Memory B cell (primary cell): ENCODE data around the gene MBD6.
"Not testable (repeated sequence)": the region's sequence is repeated elsewhere in the genome, so short reads cannot be mapped to it uniquely, and the experiment has no call there.

ENCODE experiments used
- ATAC-seq: fragments of 150-1000 bp; cut with Tn5 transposase; 2 replicates; pipeline ENCODE4 v1.10.0; 2021; ENCODE audit warnings: low read depth, mild to moderate bottlenecking, moderate library complexity
- DNase-seq, 2 donors: peaks; one replicate each; pipeline ENCODE4 v3.0.0; 2022; ENCODE audit warnings: low spot score in 2 of 2
- H3K27ac Mint-ChIP-seq: one replicate; pipeline ENCODE4 v1.8.0; 2022; ENCODE audit warnings: mild to moderate bottlenecking, moderate library complexity, mixed read lengths
- H3K27me3 Mint-ChIP-seq: one replicate; pipeline ENCODE4 v1.8.0; 2022; ENCODE audit warnings: mixed read lengths
- H3K36me3 Mint-ChIP-seq: one replicate; pipeline ENCODE4 v1.8.0; 2022; ENCODE audit warnings: mild to moderate bottlenecking, mixed read lengths
- H3K4me1 Mint-ChIP-seq: one replicate; pipeline ENCODE4 v1.8.0; 2022; ENCODE audit warnings: mixed read lengths
- H3K4me3 Mint-ChIP-seq: one replicate; pipeline ENCODE4 v1.8.0; 2022; ENCODE audit warnings: mild to moderate bottlenecking, moderate library complexity, mixed read lengths
- H3K9me3 Mint-ChIP-seq: one replicate; pipeline ENCODE4 v1.8.0; 2022; ENCODE audit warnings: mixed read lengths

The MBD6 gene

DNA sequence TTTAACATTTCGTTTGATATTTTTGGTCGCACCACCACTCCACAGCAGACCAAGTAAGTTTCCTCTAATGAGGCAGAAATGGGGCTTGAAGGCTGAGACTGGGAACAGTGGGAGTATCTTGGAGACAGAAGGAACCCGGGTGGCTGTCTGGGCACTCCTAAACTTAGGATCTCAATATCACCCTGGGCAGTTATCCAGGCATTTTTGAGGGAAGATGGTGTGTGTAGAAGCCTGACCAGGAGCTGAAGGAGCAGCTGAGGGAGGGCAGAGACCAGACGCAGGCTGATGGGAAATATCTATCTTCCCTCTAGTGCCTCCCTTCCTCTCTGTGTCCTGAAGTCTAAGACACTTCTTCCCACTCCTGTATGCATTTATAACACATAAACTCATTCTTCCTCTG, 24.1 kb upstream of the MBD6 start:
- Mint-ChIP-seq H3K27me3 (no peaks in the 10 kb centered on the region), H3K4me1 (peaks cover 15% of the 10 kb centered on the region), H3K36me3 (peaks cover 33% of the 10 kb centered on the region), H3K27ac (no peak overlapping the region), H3K9me3 (no peaks in the 10 kb centered on the region), H3K4me3 (no peak overlapping the region)
- ATAC-seq = no peak
- no peak for DNase-seq

DNA sequence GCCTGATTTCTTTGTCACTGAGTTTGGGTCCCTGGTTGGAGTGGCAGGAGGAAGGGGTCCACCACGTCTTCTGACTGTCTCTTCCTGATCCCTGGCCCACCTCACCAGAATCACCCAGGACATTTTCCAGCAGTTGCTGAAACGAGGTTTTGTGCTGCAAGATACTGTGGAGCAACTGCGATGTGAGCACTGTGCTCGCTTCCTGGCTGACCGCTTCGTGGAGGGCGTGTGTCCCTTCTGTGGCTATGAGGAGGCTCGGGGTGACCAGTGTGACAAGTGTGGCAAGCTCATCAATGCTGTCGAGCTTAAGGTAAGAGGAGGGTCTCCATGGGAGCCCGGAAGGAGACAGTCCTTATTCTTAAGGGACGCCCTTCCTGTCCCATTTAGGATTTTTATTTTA, 22.4 kb upstream of the MBD6 start:
- Mint-ChIP-seq H3K27me3 (no peaks in the 10 kb centered on the region), H3K36me3 (peaks cover 35% of the 10 kb centered on the region), H3K4me3 (no peak overlapping the region), H3K4me1 (peaks cover 15% of the 10 kb centered on the region), H3K27ac (peak overlapping the region; percentile 61), H3K9me3 (no peaks in the 10 kb centered on the region)
- no peak for DNase-seq
- no peak for ATAC-seq

DNA sequence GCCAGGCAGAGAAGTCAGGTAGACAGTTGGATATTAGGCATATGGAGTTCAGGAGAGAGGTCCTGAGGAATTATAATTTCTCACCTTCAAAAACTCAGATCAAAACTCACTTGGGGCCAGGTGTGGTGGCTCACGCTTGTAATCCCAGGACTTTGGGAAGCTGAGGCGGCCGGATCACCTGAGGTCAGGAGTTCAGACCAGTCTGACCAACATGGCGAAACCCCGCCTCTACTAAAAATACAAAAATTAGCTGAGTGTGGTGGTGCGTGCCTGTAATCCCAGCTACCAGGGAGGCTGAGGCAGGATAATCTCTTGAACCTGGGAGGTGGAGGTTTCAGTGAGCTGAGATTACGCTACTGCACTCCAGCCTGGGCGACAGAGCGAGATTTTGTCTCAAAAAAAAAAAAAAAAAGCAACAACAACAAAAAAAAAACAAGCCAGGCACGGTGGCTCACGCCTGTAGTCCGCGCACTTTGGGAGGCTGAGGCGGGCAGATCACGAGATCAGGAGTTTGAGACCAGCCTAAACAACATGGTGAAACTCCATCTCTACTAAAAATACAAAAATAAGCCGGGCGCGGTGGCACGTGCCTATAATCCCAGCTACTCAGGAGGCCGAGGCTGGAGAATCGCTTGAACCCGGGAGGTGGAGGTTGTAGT, 20.2 kb upstream of the MBD6 start:
- not testable (repeated sequence) for H3K4me1 Mint-ChIP-seq, H3K27me3 Mint-ChIP-seq, H3K4me3 Mint-ChIP-seq, DNase-seq, H3K9me3 Mint-ChIP-seq, ATAC-seq
- H3K36me3 Mint-ChIP-seq = peaks cover 31% of the 10 kb centered on the region
- peak overlapping the region; percentile 58 for H3K27ac Mint-ChIP-seq

DNA sequence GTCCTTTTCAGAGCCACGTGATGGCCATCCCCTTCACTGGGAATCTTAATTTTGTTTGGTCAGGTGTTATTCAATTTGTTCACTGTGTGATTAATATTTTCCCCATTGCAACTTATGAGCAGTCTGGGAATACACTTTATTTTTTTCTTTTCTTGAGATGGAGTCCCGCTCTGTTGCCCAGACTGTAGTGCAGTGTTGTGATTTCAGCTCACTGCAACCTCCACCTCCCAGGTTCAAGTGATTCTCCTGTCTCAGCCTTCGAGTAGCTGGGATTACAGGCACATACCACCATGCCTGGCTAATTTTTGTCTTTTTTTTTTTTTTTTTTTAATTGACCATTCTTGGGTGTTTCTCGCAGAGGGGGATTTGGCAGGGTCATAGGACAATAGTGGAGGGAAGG, 16.1 kb upstream of the MBD6 start:
- not testable (repeated sequence) for H3K27me3 Mint-ChIP-seq, H3K4me1 Mint-ChIP-seq, H3K27ac Mint-ChIP-seq, DNase-seq, ATAC-seq, H3K9me3 Mint-ChIP-seq, H3K4me3 Mint-ChIP-seq
- peaks cover 16% of the 10 kb centered on the region for H3K36me3 Mint-ChIP-seq

DNA sequence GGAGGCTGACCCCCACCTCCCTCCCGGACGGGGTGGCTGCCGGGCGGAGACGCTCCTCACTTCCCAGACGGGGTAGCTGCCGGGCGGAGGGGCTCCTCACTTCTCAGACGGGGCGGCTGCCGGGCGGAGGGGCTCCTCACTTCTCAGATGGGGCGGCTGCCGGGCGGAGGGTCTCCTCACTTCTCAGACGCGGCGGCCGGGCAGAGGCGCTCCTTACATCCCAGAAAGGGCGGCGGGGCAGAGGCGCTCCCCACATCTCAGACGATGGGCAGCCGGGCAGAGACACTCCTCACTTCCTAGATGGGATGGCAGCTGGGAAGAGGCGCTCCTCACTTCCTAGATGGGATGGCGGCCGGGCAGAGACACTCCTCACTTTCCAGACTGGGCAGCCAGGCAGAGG, 14.8 kb upstream of the MBD6 start:
- H3K9me3 Mint-ChIP-seq, H3K27me3 Mint-ChIP-seq, H3K27ac Mint-ChIP-seq, ATAC-seq, DNase-seq, H3K4me3 Mint-ChIP-seq, H3K4me1 Mint-ChIP-seq: not testable (repeated sequence)
- peaks cover 20% of the 10 kb centered on the region for H3K36me3 Mint-ChIP-seq

DNA sequence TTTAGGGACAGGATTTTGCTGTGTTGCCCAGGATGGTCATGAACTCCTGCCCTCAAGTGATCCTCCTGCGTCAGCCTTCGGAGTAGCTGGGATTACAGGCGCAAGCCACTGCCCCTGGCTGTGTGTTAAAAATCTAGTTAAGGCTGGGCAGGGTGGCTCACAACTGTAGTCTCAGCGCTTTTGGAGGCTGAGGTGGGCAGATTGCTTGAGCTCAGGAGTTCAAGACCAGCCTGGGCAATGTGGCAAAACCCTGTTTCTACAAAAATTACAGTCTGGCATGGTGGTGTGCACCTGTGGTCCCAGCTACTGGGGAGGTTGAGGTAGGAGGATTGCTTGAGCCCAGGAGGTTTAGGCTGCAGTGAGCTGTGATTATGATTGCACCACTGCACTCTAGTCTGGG, 11.5 kb upstream of the MBD6 start:
- Mint-ChIP-seq H3K9me3 (no peaks in the 10 kb centered on the region), H3K36me3 (peaks cover 30% of the 10 kb centered on the region), H3K4me3 (no peak overlapping the region), H3K27ac (no peak overlapping the region), H3K27me3 (no peaks in the 10 kb centered on the region), H3K4me1 (peaks cover 2% of the 10 kb centered on the region)
- no peak for ATAC-seq
- no peak for DNase-seq

DNA sequence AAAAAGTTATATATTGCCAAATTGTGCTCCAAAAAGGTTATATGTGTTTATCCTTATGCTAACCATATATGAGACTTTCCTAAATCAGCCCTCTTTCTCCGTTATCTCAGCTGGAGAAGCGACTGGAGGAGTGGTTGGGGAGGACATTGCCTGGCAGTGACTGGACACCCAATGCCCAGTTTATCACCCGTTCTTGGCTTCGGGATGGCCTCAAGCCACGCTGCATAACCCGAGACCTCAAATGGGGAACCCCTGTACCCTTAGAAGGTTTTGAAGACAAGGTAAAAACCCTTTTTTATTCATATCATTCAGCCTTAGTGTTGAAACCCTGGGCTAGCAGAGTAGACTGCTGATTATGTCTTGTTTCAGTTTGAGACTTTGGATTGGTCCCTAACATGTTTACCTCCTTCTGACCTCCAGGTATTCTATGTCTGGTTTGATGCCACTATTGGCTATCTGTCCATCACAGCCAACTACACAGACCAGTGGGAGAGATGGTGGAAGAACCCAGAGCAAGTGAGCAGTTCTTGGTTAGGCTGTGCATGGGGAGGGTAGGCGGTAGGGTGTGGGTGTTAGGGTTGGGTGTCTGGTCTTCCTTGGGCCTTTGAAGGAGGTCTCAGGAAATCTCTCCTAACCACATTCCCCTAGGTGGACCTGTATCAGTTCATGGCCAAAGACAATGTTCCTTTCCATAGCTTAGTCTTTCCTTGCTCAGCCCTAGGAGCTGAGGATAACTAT, 10.9 kb upstream of the MBD6 start:
- H3K9me3 Mint-ChIP-seq = no peaks in the 10 kb centered on the region
- H3K4me3 Mint-ChIP-seq = no peak overlapping the region
- no peaks in the 10 kb centered on the region for H3K27me3 Mint-ChIP-seq
- peak overlapping the region; percentile 24 for H3K27ac Mint-ChIP-seq
- peaks cover 31% of the 10 kb centered on the region for H3K36me3 Mint-ChIP-seq
- DNase-seq (no peak), ATAC-seq (no peak)
- peaks cover 2% of the 10 kb centered on the region for H3K4me1 Mint-ChIP-seq

DNA sequence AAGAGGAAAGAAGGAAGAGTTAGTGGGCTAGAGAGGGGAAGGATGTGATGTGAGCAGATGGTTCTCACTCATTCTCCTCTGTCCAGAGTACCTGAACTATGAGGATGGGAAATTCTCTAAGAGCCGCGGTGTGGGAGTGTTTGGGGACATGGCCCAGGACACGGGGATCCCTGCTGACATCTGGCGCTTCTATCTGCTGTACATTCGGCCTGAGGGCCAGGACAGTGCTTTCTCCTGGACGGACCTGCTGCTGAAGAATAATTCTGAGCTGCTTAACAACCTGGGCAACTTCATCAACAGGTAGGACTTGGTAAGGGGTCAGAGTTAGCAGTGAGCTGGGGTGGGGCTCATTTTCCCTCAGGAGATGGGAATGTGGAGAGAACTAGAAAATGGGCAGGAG, 10.0 kb upstream of the MBD6 start:
- Mint-ChIP-seq H3K27me3 (no peaks in the 10 kb centered on the region), H3K36me3 (peaks cover 37% of the 10 kb centered on the region), H3K27ac (peak overlapping the region; percentile 40), H3K4me1 (peaks cover 4% of the 10 kb centered on the region), H3K9me3 (no peaks in the 10 kb centered on the region), H3K4me3 (no peak overlapping the region)
- no peak for ATAC-seq
- no peak for DNase-seq

DNA sequence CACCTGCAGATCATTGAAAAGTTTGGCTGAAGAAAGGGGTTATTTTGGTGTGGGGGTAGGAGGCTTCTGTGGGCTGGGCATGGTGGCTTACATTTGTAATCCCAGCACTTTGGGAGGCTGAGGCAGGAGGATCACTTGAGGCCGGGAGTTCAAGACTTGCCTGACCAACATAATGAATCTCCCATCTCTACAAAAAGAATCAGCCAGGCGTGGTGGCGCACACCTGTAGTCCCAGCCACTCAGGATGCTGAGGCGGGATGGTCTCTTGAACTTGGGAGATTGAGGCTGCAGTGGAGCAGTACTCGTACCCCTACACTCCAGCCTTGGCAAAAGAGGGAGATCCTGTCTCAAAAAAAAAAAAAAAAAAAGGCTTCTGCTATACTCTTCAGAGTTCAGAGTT, 9.4 kb upstream of the MBD6 start:
- Mint-ChIP-seq H3K4me3 (no peak overlapping the region), H3K4me1 (peaks cover 8% of the 10 kb centered on the region), H3K27ac (peak overlapping the region; percentile 40), H3K9me3 (no peaks in the 10 kb centered on the region), H3K36me3 (peaks cover 38% of the 10 kb centered on the region), H3K27me3 (no peaks in the 10 kb centered on the region)
- ATAC-seq (no peak), DNase-seq (no peak)

DNA sequence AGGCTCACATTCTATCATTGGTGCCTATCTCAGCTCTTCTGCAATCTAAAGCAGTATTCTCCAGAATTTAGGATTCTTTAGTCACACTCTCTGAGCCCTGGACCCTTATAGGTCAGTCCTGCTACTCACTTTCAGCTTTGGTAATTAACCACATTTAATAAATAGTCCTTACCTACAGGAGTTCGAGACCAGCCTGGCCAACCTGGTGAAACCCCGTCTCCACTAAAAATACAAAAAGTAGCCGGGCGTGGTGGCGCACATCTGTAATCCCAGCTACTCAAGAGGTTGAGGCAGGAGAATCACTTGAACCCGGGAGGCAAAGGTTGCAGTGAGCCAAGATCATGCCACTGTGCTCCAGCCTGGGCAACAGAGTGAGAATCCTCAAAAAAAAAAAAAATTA, 8.9 kb upstream of the MBD6 start:
- H3K36me3 Mint-ChIP-seq = peaks cover 41% of the 10 kb centered on the region
- H3K9me3 Mint-ChIP-seq, H3K27ac Mint-ChIP-seq: not testable (repeated sequence)

DNA sequence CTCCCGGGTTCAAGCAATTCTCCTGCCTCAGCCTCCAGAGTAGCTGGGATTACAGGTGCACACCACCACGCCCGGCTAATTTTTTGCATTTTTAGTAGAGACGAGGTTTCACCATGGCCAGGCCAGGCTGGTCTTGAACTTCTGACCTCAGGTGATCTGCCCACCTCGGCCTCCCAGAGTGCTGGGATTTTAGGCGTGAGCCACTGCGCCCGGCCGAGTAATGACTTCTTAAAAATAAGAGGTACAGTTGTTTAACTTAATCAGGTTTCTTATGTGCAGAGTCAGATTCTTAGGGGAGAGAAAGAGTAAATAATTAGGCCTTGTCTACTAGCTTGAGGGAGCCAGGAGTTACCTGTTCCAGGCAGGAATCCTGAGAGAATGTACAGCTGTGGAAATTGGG, 8.4 kb upstream of the MBD6 start:
- ATAC-seq, H3K4me3 Mint-ChIP-seq, DNase-seq, H3K27me3 Mint-ChIP-seq, H3K9me3 Mint-ChIP-seq, H3K27ac Mint-ChIP-seq: not testable (repeated sequence)
- Mint-ChIP-seq H3K4me1 (peaks cover 16% of the 10 kb centered on the region), H3K36me3 (peaks cover 43% of the 10 kb centered on the region)

More for the DNA sequence above, 8.9 kb upstream of the MBD6 start:
- not testable (repeated sequence) for H3K27me3 Mint-ChIP-seq, H3K4me3 Mint-ChIP-seq, DNase-seq, ATAC-seq
- H3K4me1 Mint-ChIP-seq = peaks cover 11% of the 10 kb centered on the region

DNA sequence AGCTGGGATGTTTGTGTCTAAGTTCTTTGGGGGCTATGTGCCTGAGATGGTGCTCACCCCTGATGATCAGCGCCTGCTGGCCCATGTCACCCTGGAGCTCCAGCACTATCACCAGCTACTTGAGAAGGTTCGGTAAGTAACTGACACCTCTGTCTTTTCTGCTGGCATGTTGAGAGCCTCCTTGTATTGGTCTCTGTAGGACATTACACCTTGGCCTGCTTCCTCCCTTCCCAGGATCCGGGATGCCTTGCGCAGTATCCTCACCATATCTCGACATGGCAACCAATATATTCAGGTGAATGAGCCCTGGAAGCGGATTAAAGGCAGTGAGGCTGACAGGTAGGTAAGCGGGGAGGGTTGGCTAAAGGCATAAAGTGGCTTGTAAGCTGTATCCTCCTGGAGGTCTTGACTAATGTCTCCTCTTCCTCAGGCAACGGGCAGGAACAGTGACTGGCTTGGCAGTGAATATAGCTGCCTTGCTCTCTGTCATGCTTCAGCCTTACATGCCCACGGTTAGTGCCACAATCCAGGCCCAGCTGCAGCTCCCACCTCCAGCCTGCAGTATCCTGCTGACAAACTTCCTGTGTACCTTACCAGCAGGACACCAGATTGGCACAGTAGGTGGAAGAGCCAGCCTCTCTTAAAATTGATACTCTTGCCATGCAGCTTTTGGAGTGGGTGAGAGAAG, 7.8 kb upstream of the MBD6 start:
- DNase-seq (no peak), ATAC-seq (no peak)
- H3K27me3 Mint-ChIP-seq = no peaks in the 10 kb centered on the region
- no peak overlapping the region for H3K27ac Mint-ChIP-seq
- H3K9me3 Mint-ChIP-seq = no peaks in the 10 kb centered on the region
- peaks cover 41% of the 10 kb centered on the region for H3K36me3 Mint-ChIP-seq
- peaks cover 19% of the 10 kb centered on the region for H3K4me1 Mint-ChIP-seq
- H3K4me3 Mint-ChIP-seq = no peak overlapping the region

DNA sequence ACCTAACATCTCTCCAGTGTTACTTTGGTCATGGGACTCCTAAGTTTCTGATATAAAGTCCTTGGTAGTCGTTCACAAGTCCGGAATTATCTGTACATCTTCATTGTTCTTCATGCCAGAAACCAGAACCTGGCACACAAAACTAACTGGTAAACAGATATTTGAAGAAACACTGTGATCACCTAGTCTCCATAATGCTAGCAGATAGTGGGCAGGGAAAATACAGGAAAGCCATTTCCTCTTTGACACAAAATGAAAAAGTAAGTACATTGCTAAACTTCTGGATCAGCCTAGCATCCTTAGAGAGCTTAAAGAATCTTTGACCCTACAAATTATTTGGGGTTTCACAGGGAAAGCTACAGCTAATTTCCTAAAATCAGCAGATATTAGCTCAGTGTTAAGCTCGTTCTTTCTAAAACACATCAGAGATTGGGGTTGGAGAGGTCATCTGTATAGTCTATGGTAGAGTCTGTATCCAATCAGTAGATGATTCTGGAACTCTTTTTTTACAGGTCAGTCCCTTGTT, 7.2 kb upstream of the MBD6 start:
- Mint-ChIP-seq H3K27me3 (no peaks in the 10 kb centered on the region), H3K4me3 (no peak overlapping the region), H3K4me1 (peaks cover 19% of the 10 kb centered on the region), H3K9me3 (no peaks in the 10 kb centered on the region), H3K36me3 (peaks cover 41% of the 10 kb centered on the region), H3K27ac (no peak overlapping the region)
- no peak for DNase-seq
- ATAC-seq = no peak

DNA sequence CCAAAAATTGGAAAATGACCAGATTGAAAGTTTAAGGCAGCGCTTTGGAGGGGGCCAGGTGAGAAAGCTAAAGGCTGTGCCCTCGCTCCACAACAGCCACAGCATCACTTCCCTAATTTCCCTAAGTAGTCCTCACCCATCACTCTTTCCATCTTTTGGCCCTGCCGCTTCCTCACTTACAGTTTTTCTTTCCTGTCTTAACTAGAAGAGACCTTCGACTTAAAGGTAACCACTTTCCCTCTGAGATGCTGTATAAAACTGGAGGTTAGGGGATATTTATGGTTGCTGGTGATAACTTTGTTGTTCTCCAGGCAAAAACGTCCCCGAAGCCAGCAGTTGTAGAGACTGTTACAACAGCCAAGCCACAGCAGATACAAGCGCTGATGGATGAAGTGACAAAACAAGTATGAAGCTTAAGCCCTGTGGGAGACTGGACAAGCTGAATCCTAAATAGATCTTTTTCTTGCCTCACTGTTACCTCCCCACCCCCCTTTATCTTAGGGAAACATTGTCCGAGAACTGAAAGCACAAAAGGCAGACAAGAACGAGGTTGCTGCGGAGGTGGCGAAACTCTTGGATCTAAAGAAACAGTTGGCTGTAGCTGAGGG, 6.6 kb upstream of the MBD6 start:
- H3K27me3 Mint-ChIP-seq = no peaks in the 10 kb centered on the region
- no peak overlapping the region for H3K4me3 Mint-ChIP-seq
- H3K4me1 Mint-ChIP-seq = peaks cover 19% of the 10 kb centered on the region
- no peak overlapping the region for H3K27ac Mint-ChIP-seq
- H3K9me3 Mint-ChIP-seq = no peaks in the 10 kb centered on the region
- DNase-seq = no peak
- peaks cover 41% of the 10 kb centered on the region for H3K36me3 Mint-ChIP-seq
- ATAC-seq = no peak
